Adrenal gland (tissue), 12 donors: ENCODE data around the gene HOXD4. TPM values are rescaled to one million over a fixed set of nuclear protein-coding genes. Genes with fewer than 3 reads are reported as not detected.

Experiments
- DNase-seq, 7 donors: peaks; one replicate each; pipeline ENCODE4 v3.0.0-alpha.2; 2019 to 2020
- H3K27ac ChIP-seq, 5 donors: fragments of 200-600 bp; sonication (generic) in 4 of 5; 1 replicate in 3 of 5; 2 replicates in 2 of 5; pipeline versions ENCODE4 v1.5.1 to v1.8.0; 2016 to 2020; ENCODE audit warnings: mild to moderate bottlenecking in 1 of 5
- H3K27me3 ChIP-seq: fragments of 200-600 bp; 2 replicates; pipeline ENCODE4 v1.8.0; 2021
- H3K36me3 ChIP-seq, 2 donors: fragments of 200-600 bp; replicated peaks in 1 of 2; 1 replicate in 1 of 2; 2 replicates in 1 of 2; pipeline versions ENCODE4 v1.5.1 to v1.8.0; 2018 to 2022
- H3K4me1 ChIP-seq, 2 donors: fragments of 200-600 bp; replicated peaks in 1 of 2; 1 replicate in 1 of 2; 2 replicates in 1 of 2; pipeline versions ENCODE4 v1.5.1 to v1.8.0; 2018 to 2021
- H3K4me3 ChIP-seq, 4 donors: fragments of 200-600 bp; sonication (generic) in 3 of 4; one replicate each; pipeline ENCODE4 v1.5.1; 2016 to 2018
- H3K9me3 ChIP-seq, 3 donors: fragments of 200-600 bp; sonication (generic) in 1 of 3; replicated peaks in 1 of 3; 1 replicate in 2 of 3; 2 replicates in 1 of 3; pipeline versions ENCODE4 v1.5.1 to v1.8.0; 2016 to 2021
- CTCF ChIP-seq, 6 experiments: fragments of 450-650 bp in 4 of 6; fragments of 200-600 bp in 2 of 6; sonication (generic) in 1 of 6; IDR thresholded peaks; 1 replicate in 5 of 6; 2 replicates in 1 of 6; pipeline versions ENCODE4 v1.5.1 to v1.8.0; 2016 to 2021; ENCODE audit warnings: antibody characterized with exemption in 6 of 6, mild to moderate bottlenecking in 2 of 6, moderate library complexity in 1 of 6
- POLR2A ChIP-seq, 2 donors: fragments of 450-650 bp; IDR thresholded peaks; one replicate each; pipeline ENCODE4 v1.6.1; 2017; ENCODE audit warnings: antibody characterized with exemption in 2 of 2, mild to moderate bottlenecking in 2 of 2, moderate library complexity in 1 of 2
- WGBS, 4 donors: extraction: QIAGEN DNeasy Blood & Tissue Kit in 2 of 4; methylation state at CpG; one replicate each; pipeline versions ENCODE4 v1.1.5 to v1.1.7; 2013 to 2017; 5-methylcytosine and 5-hydroxymethylcytosine counted together
- intact Hi-C, 2 donors: fragments of 100-400 bp; cut with DNase I; formaldehyde crosslinking; loops; one replicate each; pipeline versions ENCODE4 v1.14.1 to v1.15.0; 2022 to 2023
- polyA plus RNA-seq, 3 donors: library from polyadenylated mRNA; stranded (reverse); fragments of 200-250 nt in 2 of 3; fragments of 350-450 nt in 1 of 3; fragmentation: Illumina TruSeq in 1 of 3; extraction: RNeasy Lipid Tissue Mini Kit (QIAGEN cat#74804) in 1 of 3; gene quantifications; one replicate each; pipeline ENCODE4 v1.2.3, GENCODE V29; 2013 to 2014
- total RNA-seq, 9 donors: library from RNA; depleted of rRNA in 4 of 9; stranded (reverse); fragments of >200 nt in 4 of 9; fragments of 120-200 nt in 1 of 9; fragmentation: NEBNext Ultra II Directional in 1 of 9; extraction: Animal tissue kit (Norgen Biotek cat#: 25700) in 1 of 9; gene quantifications; one replicate each; pipeline versions ENCODE4 v1.1.0 to v1.2.4, GENCODE V29; 2013 to 2023
- donor health status: healthy with polysubstance abuse.
- donor health status: Bipolar disorder and iron deficiency.
- donor health status: DM: yes; HTN: yes; CAD: no.
- donor health status: DM: no; HTN: no; CAD: no.
- donor health status: DM: no; HTN: no; CAD: no.
- donor health status: DM: yes; HTN: yes; CAD: no.

Gene HOXD4
- total and polyA plus RNA-seq, 12 donors, result 1.9 to 38.5 (median 9.3) TPM

- no peak within 1 kb of the TSS for H3K27ac ChIP-seq
- no peak for DNase-seq
- no peaks in the 10 kb centered on the region for H3K27me3 ChIP-seq
- no peaks in the 10 kb centered on the region for H3K9me3 ChIP-seq
- intact Hi-C loops, result no loop called here
- WGBS, 4 donors, result 44 to 66% (median 51%) methylated on average over 47 to 48 of the region's 48 CpGs
- H3K4me1 ChIP-seq, result no peaks in the 10 kb centered on the region
- TF ChIP-seq CTCF (IDR thresholded peaks at IDR 0.05) (no peak), POLR2A (IDR thresholded peaks at IDR 0.05) (no peak)
- H3K4me3 ChIP-seq, result no peak within 1 kb of the TSS
- peaks cover 0 to 30% of the 10 kb centered on the region in 2 donors for H3K36me3 ChIP-seq
These were observed 5.6 kb downstream of the HOXD4 start, which contains the start of gene HOXD3 for GRCh38 chr2:176156807-176157498. HOXD3 (plus strand) TSS chr2:176157307; CDS start chr2:176169115, 11,808 bp downstream.

- Histone ChIP-seq H3K9me3 (no peaks in the 10 kb centered on the region), H3K27me3 (no peaks in the 10 kb centered on the region), H3K4me1 (no peaks in the 10 kb centered on the region), H3K27ac (no peak overlapping the region), H3K4me3 (no peak overlapping the region), H3K36me3 (peaks cover 0 to 30% of the 10 kb centered on the region in 2 donors)
- no peak for TF ChIP-seq CTCF (IDR thresholded peaks at IDR 0.05)
- no peak for TF ChIP-seq POLR2A (IDR thresholded peaks at IDR 0.05)
- 58 to 66% (median 61%) methylated on average over 43 of the region's 43 CpGs for WGBS, 4 donors
- DNase-seq, result peak in 2 of 7 donors; percentile 20 to 55
- intact Hi-C loops, result no loop called here
These were observed 6.3 kb downstream of the HOXD4 start for GRCh38 chr2:176157499-176158185.

GRCh38 chr2:176158186-176158591 lies 6.8 kb downstream of the HOXD4 start:
- Histone ChIP-seq H3K27ac (no peak overlapping the region), H3K4me1 (no peaks in the 10 kb centered on the region), H3K4me3 (no peak overlapping the region), H3K9me3 (no peaks in the 10 kb centered on the region), H3K36me3 (peaks cover 0 to 25% of the 10 kb centered on the region in 2 donors), H3K27me3 (no peaks in the 10 kb centered on the region)
- 68 to 84% (median 75%) methylated on average over 22 of the region's 22 CpGs for WGBS, 4 donors
- intact Hi-C loops, result no loop called here
- peak in 1 of 7 donors; percentile 49 for DNase-seq
- TF ChIP-seq POLR2A (IDR thresholded peaks at IDR 0.05) (no peak), CTCF (IDR thresholded peaks at IDR 0.05) (no peak)

- Histone ChIP-seq H3K4me3 (no peak overlapping the region), H3K36me3 (peaks cover 0 to 16% of the 10 kb centered on the region in 2 donors), H3K27me3 (no peaks in the 10 kb centered on the region), H3K9me3 (no peaks in the 10 kb centered on the region), H3K27ac (no peak overlapping the region), H3K4me1 (no peaks in the 10 kb centered on the region)
- intact Hi-C loops, result no loop called here
- DNase-seq, result peak in 1 of 7 donors; percentile 50
- 68 to 82% (median 71%) methylated on average over 12 to 39 of the region's 39 CpGs for WGBS, 4 donors
- TF ChIP-seq POLR2A (IDR thresholded peaks at IDR 0.05) (no peak), CTCF (IDR thresholded peaks at IDR 0.05) (no peak)
These were observed 7.7 kb downstream of the HOXD4 start for GRCh38 chr2:176158855-176159662.
